ENCODE results near the gene ESR1. TPM values are rescaled to one million over a fixed set of nuclear protein-coding genes. Genes with fewer than 3 reads are reported as not detected.

Gene ESR1
- total and polyA plus RNA-seq, 9 of the 15 experiments (the other 6 are each of a cell fraction or from before 2014, with no cell fraction given): 0.03 to 0.27 (median 0.08) TPM; not detected in 1

GRCh38 chr6:151959086-151959485, 151.6 kb downstream of the ESR1 start:
- H3K9me3 ChIP-seq (replicated peaks; ENCODE audit: control insufficient read depth, insufficient read depth, low read depth, low read length): no peaks in the 10 kb centered on the region
- no peaks in the 10 kb centered on the region for H3K27me3 ChIP-seq (ENCODE audit: control insufficient read depth in 2 of 2, insufficient read depth in 2 of 2, low read length in 2 of 2)
- H3K4me2 ChIP-seq (ENCODE audit: insufficient read depth, low read length): no peak overlapping the region
- H3K36me3 ChIP-seq (ENCODE audit: control insufficient read depth, insufficient read depth, low read length): no peaks in the 10 kb centered on the region
- H3K9ac ChIP-seq (ENCODE audit: insufficient read depth in 1 of 2, low read depth in 2 of 2, low read length in 2 of 2): no peak overlapping the region
- in situ Hi-C loops (cut with MboI) (no loop called here), intact Hi-C loops (cut with micrococcal nuclease) (no loop called here)
- ATAC-seq (no peak), FAIRE-seq (no peak), DNase-seq (ENCODE audit: extremely low read depth in 1 of 4, low spot score in 3 of 4) (no peak)
- no TSS peak for BruUV-seq (replicated peaks)
- ChIA-PET POLR2A (interaction anchor here (0.6 kb wide), 1 partner anchor 13 kb away, joined by 4 read pairs; no protein-coding TSS in a partner anchor), CTCF (ENCODE audit: low intra/inter-chr PET ratio) (no interaction called here)
- no peak for TF ChIP-seq NRF1 (conservative IDR thresholded peaks at IDR 0.05 in 1 of 2, IDR thresholded peaks at IDR 0.05 in 1 of 2)
- TF ChIP-seq ZBED1 (IDR thresholded peaks at IDR 0.05): no peak
- no peak for TF ChIP-seq DLX4 (CRISPR knock-in tag; IDR thresholded peaks at IDR 0.05)
- TF ChIP-seq BRF2 (IDR thresholded peaks at IDR 0.05; ENCODE audit: borderline replicate concordance, insufficient read depth, insufficient read length): no peak
- no peak for TF ChIP-seq HDGF (IDR thresholded peaks at IDR 0.05)
- TF ChIP-seq HNRNPLL (IDR thresholded peaks at IDR 0.05; ENCODE audit: low read depth, low read length, poor library complexity, severe bottlenecking): no peak
- no peak for TF ChIP-seq BHLHE40 (IDR thresholded peaks at IDR 0.05; ENCODE audit: low read length)
- no peak for TF ChIP-seq ZEB2 (IDR thresholded peaks at IDR 0.05)
- TF ChIP-seq IRF9 (tag; IDR thresholded peaks at IDR 0.05): no peak
- no peak for TF ChIP-seq ZNF79 (CRISPR knock-in tag; IDR thresholded peaks at IDR 0.05; ENCODE audit: low read depth)
- no peak for TF ChIP-seq EGR1 (conservative IDR thresholded peaks at IDR 0.05)
- TF ChIP-seq DIDO1 (tag; IDR thresholded peaks at IDR 0.05; ENCODE audit: low read depth): no peak
- TF ChIP-seq CEBPG (CRISPR knock-in tag; IDR thresholded peaks at IDR 0.05): no peak
- TF ChIP-seq CEBPG (tag; conservative IDR thresholded peaks at IDR 0.05 in 1 of 2, IDR thresholded peaks at IDR 0.05 in 1 of 2): no peak
- no peaks in the 10 kb centered on the region for H4K20me1 ChIP-seq (replicated peaks; ENCODE audit: control insufficient read depth, insufficient read depth, low read length)
- no peak overlapping the region for H2AFZ ChIP-seq (ENCODE audit: low read depth, low read length)
- H3K27ac ChIP-seq (ENCODE audit: extremely low read depth, low read depth, low read length): no peak overlapping the region
- WGBS (ENCODE audit: insufficient coverage, low coverage, missing lambda C conversion rate): 5% methylated on average over 3 of the region's 3 CpGs
- H3K4me1 ChIP-seq (replicated peaks in 1 of 2; ENCODE audit: control insufficient read depth in 2 of 2, insufficient read depth in 2 of 2, low read length in 2 of 2): no peaks in the 10 kb centered on the region
- no peaks in the 10 kb centered on the region for H3K9me1 ChIP-seq (ENCODE audit: control insufficient read depth, insufficient read depth, low read length)
- H3K79me2 ChIP-seq (ENCODE audit: control insufficient read depth, insufficient read depth, low read length): no peaks in the 10 kb centered on the region
- no peak overlapping the region for H3K4me3 ChIP-seq
